Activated CD8-positive, alpha-beta memory T cell treated with anti-CD3 and anti-CD28 coated beads, Interleukin-2, amount 50 U/mL, for 24 hours (primary cell): Measurements from ENCODE around the gene HAUS3.
"Not testable (repeated sequence)": the region's sequence is repeated elsewhere in the genome, so short reads cannot be mapped to it uniquely, and the experiment has no call there.

Experiments
- DNase-seq: peaks from one replicate; pipeline ENCODE4 v3.0.0-alpha.2; 2020; ENCODE audit errors: extremely low read depth

The HAUS3 gene

DNA sequence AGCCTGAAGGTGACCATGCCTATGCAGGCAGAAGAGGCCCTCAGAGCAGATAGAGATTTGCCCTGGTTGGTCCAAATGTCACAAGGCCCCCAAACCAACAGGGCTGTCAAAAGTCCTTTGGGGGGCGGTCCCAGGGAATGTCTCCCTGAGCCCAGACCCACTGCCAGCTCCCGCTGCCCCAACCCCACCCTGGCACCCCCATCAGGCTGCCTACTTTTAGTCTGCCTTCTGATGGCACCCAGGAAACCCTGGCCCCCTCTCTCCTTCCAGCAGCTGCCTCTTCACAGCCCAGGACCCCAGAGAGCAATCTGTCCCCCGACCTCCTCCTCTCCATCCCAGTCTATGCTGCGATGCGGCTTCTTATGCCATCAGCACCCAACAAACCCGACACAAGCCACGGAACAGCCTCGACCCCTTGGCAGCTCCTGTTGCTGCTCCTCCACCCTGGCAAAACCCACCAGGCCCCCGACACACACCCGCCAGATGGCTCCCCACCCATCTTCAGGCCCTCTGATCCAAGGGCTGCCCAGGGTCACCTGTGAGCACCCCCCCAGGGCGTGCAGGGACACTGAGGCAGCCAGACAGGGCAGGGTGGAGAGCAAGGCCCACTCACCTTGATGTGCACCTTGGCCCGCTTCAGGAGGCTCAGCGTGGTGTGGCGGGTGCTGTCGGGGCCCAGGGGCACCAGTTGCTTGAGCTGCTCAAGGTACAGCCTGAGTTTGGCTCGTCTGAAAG lies 10.0 kb upstream of the HAUS3 start:
- no peak for DNase-seq

DNA sequence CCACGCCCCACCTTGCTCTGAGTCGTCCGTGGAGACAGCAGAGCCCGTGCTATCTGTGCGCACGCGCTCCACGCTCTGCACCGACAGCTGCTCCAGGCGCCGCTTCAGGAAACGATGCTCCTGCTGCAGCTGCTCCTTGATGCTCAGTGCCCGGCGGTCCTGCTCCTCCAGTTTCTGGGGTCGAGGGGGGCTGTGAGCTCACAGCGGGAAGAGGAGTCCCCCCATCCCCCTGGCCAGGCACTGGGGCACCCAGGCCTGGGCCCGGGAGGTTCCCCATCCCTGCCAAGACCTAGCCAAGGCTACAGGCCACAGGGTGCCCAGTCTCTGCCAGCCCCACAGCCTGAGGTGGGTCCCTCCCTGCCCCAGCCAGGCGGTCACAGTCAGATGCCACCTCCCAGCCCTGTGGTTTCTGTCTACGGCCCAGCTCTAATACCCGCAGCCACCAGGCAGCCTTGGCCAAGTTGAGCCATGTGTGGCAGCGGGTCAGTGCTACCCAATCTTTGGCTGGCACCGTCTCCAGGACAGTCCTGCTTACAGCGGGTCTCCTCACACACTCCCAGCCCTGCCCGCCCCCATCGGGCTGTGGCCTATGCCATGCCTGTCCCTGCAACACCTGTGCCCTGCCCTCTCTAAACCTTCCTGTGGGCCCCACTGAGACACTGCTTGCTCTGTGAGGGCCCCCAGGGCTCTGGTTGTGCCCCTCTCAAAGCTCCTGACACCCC lies 9.3 kb upstream of the HAUS3 start:
- DNase-seq: no peak

DNA sequence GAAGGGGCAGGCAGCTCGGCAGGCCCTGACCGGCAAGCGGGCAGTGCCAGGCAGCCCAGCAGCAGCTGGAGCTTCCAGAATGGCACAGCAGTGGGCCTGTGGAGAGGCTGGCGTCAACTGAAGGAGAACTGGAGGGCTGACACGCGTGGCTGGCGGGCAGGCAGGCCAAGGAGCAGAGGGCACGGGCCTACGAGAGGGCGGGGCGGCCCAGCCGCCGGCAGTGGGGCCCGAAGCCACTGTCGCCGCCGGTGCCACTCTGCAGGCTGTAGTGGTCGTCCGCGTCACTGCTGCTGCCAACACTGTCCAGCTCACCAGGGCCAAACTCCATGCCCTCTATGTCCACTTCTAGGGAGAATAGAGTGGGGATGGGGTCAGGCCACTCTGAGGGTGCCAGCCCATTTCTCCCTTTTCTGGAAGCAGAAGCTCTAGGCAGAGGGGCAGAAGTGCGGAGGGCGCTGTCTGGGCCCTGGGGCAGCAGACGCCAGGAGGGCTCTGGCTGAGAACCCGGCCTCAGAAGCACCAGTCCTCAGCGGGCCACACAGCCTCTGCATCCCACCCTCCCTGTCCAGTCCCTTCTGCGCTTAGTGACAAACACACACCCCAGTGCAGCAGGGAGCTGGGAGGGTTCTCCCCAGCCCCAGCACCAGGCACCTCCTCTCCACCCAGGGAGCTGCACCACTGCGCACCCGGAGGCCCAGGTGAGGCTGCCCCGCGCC lies 8.6 kb upstream of the HAUS3 start:
- DNase-seq: no peak

DNA sequence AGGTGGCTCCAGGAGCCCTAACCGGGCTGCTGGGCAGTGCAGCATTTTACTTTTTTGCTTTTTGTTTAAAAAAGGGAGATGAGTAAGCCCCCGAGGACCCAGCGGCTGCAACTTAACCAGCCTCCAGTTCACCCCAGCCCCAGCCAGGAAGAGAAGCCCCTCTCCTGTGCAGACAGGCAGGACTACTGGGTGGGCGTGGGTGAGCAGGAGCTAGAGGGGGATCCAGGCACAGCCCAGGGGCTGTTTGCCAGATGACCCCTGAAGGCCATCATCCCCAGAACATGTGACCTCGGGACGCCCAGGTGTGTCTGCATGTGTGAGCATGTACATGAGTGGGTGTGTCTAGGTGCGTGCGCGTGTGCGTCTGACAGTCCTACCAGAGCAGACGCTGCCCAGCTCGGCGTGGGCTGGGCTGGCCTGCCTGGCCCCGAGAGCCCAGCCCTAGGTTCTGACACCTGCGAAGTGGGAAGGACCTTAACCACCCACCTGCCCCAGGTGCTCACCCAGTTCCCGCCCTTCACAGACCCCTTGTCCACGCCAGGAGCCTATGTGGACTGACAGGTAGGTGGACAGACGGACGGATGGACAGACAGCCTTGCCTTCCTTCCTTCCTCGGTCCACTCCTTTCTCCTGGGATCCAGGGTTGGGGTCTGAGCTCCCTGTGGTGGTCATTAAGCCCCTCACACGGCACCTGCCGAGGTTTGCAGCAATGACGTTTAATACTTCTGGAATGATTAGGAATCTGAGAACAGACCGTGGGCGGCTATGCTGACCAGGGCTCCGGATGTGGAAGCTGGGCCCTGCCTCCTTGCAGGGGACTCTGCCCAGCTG lies 7.8 kb upstream of the HAUS3 start:
- no peak for DNase-seq

DNA sequence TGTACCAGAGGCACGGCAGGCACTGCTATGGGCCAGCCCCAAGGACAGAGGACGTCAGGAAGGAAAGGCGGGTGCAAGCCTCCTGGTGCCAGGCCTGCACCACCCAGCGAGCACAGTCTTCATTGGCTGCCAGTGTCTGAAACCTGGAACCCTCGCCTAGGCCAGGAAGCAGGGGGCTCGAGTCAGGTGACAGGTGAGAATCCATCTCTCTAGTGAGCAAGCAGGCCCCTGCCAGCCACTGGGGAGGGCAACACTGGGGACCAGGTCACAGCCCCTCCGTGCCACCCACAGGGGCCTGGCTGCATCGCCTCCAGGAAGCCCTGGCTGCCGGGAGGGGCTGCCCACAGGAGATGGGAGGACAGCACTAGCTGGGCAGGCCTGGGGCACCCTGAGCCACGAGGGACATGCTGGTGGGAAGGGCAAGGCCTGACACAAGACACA lies 6.9 kb upstream of the HAUS3 start:
- DNase-seq: no peak

DNA sequence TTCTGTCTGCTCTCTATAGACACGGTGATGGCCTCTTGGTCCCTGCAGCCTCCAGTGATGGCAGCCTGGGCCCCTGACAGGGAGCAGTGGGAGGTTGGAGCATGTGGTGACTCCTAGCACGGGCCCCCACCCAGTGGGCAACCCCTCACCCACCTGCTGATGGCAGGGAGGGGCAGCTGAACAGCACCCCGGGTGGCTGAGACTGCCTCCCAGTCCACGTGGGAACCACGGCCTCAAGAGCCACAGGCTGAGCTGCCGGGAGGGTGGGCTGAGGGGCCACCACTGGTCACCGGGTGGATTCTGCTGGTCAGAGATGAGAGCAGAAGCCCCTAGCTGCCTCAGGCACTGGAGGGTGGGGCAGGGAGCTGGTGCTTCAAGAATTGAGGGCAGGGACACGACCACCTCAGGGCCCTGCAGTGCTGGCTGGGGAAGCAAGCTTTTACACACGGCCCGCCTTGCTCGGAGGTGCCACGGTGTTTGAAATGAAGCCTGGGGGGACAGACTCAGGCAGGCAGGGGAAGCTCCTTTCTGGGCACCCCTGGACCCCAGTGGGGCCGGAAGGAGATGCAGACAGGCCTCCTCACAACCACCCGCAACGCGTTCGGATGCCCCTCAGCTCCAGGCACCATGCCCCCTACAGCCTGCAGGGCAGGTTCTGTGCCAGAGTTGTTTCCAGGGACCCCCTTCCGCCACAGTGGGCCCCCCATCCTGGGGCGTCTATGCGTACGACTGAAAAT lies 6.3 kb upstream of the HAUS3 start:
- no peak for DNase-seq

DNA sequence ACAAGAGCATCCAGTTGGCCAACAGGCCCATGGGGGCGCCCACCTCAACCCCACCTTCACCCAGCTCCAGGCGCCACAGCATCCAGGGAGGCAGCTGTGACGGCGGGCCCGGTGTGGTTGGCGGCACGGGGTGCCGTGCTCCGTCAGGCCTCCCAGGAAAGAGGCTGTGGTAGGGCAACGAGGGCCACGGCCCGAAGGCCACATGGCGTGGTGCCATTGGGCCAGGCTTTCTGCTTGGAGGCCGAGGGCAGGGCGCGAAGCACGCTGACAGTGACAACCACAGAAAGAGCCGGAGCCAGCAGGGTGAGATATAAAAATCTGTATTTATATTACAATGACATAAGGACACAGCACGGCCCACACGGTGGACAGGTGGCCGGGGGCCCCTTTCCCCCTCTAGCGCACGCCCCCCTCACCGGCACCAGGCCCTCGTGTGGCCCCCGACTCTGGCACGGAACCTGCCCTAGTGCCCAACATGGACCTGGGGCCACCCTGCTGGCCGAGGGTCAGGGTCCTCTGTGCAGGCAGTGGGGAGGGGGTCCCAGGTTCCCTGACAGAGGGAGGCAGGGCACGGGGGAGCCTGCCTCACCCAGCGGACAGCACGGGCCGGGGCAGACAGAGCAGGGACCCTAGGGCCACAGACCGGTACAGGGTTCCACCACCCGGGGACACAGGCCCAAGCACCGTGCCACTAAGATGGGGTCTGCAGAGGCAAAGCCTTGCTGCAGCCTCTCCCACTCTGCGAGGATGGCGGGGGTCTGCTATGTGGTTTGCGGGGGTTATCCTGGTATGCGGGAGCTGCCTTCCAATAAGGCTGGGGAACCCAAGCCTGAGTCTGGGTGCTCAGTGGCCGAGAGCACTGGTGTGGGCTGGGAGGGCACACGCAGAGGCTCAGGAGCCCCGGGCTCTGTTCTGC lies 5.5 kb upstream of the HAUS3 start:
- DNase-seq: no peak

DNA sequence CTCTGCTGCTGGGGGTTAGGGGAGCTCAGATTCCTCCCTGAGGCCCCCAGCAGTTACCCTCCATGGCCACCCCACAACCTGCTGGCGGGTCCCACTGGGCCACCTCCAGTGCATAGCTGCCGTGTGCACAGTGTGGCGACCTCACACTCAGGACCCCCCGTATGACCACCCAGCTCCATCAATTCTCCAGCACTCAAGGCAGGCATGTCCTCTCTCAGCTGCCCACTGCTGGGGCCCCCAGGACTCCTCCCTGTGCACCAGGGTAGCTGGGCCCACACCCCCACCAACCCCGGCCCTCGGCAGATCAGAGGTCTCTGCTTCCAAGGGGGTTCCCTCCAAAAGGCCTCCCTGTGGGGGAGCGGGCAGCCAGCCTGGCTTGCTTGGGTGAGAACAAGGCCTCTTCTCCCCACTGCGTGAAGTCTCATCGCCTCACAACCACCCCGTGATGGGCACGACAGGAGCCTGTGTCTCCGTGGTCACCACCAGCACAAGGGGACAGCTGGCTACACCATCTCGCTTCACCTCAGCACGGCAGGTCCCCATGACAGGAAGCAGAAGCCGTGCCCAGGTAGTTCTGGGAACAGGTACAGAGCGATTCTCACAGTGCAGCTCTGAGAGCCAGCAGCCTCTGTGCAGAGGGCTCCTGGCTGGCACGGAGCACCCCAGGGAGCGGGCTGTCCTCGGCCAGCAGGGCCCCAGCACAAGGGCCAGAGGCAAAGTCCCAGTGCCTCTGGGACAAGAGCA lies 4.6 kb upstream of the HAUS3 start:
- DNase-seq: no peak

DNA sequence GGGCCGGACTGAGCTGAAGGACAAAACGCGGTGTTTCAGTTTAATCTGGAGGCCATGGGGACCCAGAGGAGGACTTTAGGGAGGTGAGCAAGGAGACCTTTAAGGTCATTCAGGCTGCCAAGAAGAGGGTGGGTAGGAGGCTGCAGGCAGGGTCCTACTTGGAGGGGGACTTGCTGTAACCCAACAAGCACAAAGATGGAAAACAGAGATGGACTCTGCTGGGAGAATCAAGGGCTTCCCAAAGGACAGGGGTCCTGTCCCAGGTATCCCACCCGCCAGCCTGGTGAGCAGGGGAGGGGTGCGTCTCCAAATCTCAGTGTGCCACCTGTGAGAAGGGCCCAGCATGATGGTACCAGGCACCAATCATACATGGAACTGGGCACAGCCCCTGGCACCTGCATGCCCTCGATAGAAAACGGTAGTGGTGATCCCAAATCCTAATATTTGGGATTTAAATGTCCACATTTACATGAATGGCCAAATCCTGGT lies 3.9 kb upstream of the HAUS3 start:
- no peak for DNase-seq

DNA sequence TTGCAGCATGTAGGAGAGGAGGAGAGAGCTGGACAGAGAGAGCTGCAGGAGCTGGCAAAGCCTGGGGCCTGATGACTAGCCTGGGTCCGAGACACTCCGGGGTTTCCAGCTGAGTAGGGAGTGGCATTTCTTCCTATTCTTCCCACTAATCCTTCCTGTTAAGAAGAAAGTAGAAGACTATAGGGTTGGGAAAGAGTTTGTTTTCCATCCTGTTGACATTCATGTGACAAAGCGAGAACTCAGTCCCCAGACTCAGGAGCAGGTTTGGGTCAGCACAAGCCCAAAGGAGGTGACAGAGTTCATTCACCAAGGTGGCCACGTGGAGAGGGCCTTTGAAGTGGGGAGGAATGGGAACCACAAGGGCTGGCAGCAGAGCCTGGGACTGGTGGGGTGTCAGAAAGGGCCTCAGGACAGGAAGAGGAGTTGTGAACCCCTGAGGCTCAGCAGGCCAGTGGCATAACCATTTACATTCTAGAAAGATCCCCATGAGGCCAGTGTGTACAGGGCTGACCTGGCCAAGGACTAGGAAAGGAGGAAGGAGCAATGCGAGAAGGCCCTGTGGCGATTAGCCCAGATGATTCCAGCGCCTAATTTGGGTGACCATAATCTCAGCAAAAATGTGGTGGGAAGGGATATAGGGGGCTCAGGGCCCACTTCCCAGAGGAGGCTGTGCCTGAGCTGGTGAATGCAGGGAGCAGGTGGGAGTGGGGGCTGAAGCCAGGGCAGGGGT lies 3.3 kb upstream of the HAUS3 start:
- no peak for DNase-seq

DNA sequence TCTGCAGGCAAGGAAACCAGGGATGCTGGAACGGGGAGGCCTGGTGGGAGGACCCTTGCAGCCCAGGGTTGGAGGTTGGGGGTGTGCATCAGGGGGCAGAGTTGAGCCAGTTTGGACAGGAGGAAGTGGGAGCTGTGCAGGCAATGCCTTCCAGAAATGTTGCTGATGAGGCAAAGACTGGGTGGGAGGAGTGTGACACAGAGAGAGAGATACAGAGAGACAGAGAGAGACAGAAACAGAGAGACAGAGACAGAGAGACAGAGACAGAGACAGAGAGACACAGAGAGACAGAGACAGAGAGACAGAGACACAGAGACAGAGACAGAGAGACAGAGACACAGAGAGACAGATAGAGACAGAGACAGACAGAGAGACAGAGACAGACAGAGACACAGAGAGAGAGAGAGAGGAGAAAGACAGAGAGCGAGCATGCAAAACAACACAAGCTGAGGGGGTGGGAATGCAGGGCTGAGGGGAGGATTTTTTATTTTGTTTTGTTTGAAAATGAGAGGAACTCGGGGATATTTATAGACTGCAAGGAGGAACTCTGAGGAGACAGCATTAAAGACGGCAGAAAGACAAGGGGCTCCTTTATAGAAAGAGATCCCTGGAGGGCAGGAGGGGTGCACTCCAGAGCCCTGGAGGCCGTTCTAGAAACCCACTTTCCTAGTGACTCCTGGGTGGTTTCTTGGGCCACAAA lies 1.9 kb upstream of the HAUS3 start:
- DNase-seq: no peak

DNA sequence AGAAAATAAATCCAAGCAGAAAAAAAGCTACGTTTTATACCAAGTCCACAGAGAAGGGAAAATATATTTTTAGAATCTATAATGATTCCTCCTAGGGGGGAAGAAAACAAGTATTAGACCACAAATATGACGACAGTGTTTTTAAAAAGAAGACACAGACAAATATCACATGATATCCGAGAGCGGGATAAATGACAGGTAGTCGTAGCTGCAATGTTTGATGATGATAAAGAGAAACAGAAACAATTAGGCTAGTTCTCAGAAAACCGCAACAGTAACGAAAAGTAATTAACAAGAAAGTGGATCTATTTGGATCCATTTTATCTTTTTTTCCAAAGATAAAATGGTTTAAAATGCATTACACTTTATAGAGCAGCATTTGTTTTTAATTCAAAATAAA lies 918 bp downstream of the HAUS3 start:
- no peak for DNase-seq

DNA sequence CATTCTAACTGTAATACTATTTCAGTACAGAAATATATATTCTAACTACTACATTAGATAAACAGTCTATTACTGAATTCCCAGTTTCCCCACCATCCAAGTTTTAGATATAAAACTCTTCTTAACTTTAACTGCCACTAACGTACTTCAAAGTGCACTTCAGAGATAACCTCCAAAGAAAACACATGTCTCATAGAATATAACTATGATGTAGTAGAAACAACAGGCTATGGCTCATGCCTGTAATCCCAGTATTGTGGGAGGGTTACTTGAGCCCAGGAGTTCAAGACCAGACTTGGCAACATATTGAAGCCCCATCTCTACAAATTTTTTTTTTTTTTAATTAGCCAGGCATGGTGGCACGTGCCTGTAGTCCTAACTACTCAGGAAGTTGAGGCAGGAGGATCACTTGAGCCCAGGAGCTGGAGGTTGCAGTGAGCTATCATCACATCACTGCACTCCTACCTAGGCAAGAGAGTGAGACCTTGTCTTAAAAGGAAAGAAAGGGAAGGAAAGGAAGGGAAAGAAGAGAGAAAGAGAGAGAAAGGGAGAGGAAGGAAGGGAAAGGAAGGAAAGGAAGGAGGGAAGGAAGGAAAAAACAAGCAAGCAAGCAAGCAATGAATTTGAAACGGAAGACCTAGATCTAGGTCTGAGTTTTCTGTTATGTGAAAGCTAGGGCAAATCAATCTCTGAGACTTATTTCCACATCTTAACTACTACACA lies 4.8 kb downstream of the HAUS3 start:
- no peak for DNase-seq

DNA sequence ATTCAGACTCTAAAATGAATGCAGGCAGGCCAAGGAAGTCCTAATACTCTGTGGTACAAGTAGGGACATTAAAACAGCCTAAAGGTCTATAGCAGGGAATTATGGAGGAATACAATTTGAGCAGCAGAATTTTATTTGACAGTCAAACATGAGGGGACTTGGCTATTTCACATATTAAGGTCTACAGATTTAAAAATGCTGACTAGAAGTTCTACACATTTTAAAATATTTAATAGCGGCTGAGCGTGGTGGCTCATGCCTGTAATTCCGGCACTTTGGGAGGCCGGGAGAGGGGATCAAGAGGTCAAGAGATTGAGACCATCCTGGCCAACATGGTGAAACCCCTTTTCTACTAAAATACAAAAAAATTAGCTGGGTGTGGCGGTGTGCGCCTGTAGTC lies 10.8 kb downstream of the HAUS3 start:
- no peak for DNase-seq

DNA sequence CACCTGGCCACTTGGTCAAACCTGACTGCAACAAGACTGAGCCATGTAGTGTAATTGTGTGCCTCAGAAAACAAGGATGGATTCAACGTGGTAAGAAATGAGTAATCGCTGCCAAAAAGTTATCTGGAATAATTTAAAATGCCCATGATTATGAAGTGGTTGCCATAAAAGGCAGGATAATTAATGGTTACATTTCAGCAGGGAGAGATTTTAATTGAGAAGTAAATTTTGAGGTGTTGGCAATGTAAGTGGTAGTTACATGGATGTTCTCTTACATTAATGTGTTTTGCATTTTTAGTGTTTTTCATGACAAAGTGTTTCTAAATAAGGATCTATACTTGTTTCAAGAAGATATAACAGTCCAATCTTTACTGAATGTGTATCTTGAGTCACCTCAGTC lies 15.7 kb downstream of the HAUS3 start:
- no peak for DNase-seq

DNA sequence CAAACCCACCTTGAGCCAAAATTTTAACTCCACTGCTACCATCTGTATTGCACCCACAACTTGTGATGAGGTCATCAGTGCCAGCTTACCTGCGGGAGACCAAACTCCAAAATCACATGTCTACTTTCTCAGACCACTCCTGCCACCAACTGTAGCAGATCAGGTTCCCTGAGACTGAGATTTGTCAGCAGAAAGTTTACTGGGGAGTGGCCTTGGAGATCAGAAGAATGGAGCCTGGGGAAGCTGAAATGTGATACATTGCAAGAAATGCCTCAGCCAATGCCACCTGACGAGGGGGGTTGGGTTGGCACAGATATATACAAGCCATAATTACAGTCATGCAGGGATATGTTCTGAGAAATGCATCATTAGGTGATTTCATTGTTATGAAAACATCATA lies 19.1 kb downstream of the HAUS3 start:
- no peak for DNase-seq

DNA sequence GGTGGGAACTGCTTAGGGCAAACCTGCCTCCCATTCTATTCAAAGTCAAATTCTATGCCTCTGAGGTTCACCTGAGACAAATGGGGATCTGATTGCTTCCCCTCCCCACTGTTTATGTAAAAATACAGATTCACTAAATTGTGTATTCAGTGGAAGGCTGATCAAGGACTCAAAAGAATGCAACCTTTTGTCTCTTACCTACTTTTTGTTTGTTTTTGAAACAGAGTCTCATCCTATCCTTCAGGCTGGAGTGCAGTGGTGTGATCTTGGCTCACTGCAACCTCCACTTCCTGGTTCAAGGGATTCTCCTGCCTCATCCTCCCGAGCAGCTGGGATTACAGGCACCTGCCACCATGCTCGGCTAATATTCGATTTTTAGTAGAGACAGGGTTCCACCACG lies 20.5 kb downstream of the HAUS3 start:
- not testable (repeated sequence) for DNase-seq
